HepG2 (cell line): ENCODE data around the gene FN1. TPM values are rescaled to one million over a fixed set of nuclear protein-coding genes. Genes with fewer than 3 reads are reported as not detected.

Experiments used
- ARNT2 ChIP-seq: sonication (generic); formaldehyde crosslinking; IDR thresholded peaks from 2 replicates; pipeline ENCODE4 v1.8.0; 2022; ENCODE audit warnings: mild to moderate bottlenecking, low read depth, missing genetic modification reagents, moderate library complexity
- CENPT ChIP-seq: sonication (generic); formaldehyde crosslinking; IDR thresholded peaks from 2 replicates; pipeline ENCODE4 v1.8.0; 2022; ENCODE audit warnings: low read depth, mild to moderate bottlenecking, moderate library complexity, missing genetic modification reagents
- ELF3 ChIP-seq: IDR thresholded peaks from 2 replicates; pipeline ENCODE4 v1.6.1; 2016; ENCODE audit warnings: missing genetic modification reagents, missing compliant biosample characterization
- FOSL1 ChIP-seq: sonication (generic); formaldehyde crosslinking; IDR thresholded peaks from 2 replicates; pipeline ENCODE4 v1.9.0; 2021; ENCODE audit warnings: missing genetic modification reagents, borderline replicate concordance
- GLI4 ChIP-seq: sonication (generic); formaldehyde crosslinking; IDR thresholded peaks from 2 replicates; pipeline ENCODE4 v1.5.1; 2020; ENCODE audit warnings: missing genetic modification reagents, mild to moderate bottlenecking, moderate library complexity, borderline replicate concordance
- HOXA9 ChIP-seq: sonication (generic); formaldehyde crosslinking; IDR thresholded peaks from 2 replicates; pipeline ENCODE4 v1.8.1; 2022; ENCODE audit warnings: missing genetic modification reagents, mild to moderate bottlenecking, moderate library complexity, borderline replicate concordance
- MED8 ChIP-seq: sonication (generic); formaldehyde crosslinking; IDR thresholded peaks from 2 replicates; pipeline ENCODE4 v1.8.1; 2023; ENCODE audit warnings: mild to moderate bottlenecking, missing genetic modification reagents; ENCODE audit not compliant: insufficient replicate concordance
- MEIS2 ChIP-seq: sonication (generic); formaldehyde crosslinking; IDR thresholded peaks from 2 replicates; pipeline ENCODE4 v1.9.0; 2021; ENCODE audit warnings: mild to moderate bottlenecking, missing genetic modification reagents
- REL ChIP-seq: sonication (generic); formaldehyde crosslinking; conservative IDR thresholded peaks from 2 replicates; pipeline ENCODE4 v1.8.0; 2022; ENCODE audit warnings: mild to moderate bottlenecking, missing genetic modification reagents, moderate library complexity
- TOPORS ChIP-seq: sonication (generic); formaldehyde crosslinking; IDR thresholded peaks from 2 replicates; pipeline ENCODE4 v1.8.0; 2023; ENCODE audit warnings: mild to moderate bottlenecking, missing genetic modification reagents
- ZFP41 ChIP-seq: sonication (generic); formaldehyde crosslinking; IDR thresholded peaks from 2 replicates; pipeline ENCODE4 v1.4.0; 2020; ENCODE audit warnings: mild to moderate bottlenecking, missing genetic modification reagents, borderline replicate concordance
- ZNF616 ChIP-seq: sonication (generic); formaldehyde crosslinking; IDR thresholded peaks from 2 replicates; pipeline ENCODE4 v1.5.0; 2020; ENCODE audit warnings: low read depth, mild to moderate bottlenecking, missing genetic modification reagents
- ZNF780A ChIP-seq: sonication (generic); formaldehyde crosslinking; IDR thresholded peaks from 2 replicates; pipeline ENCODE4 v1.8.0; 2022; ENCODE audit warnings: mild to moderate bottlenecking, missing genetic modification reagents, moderate library complexity
- polyA plus RNA-seq, 8 experiments: library from polyadenylated mRNA; depleted of rRNA in 3 of 8; stranded (reverse) in 7 of 8; unstranded in 1 of 8; fragments of >200 nt; fragmentation: Illumina TruSeq in 4 of 8; extraction: Trizol in 4 of 8; gene quantifications; 2 replicates each; pipeline versions ENCODE4 v1.2.1 to v1.2.3, GENCODE V29; 2011 to 2016; ENCODE audit warnings: low read depth in 4 of 8, missing spikeins in 1 of 8, mixed read lengths in 1 of 8; ENCODE audit not compliant: insufficient read depth in 1 of 8
- total RNA-seq, 5 experiments: library from RNA; depleted of rRNA; stranded (reverse); fragments of >200 nt; fragmentation: Illumina TruSeq; extraction: Trizol; gene quantifications; 2 replicates each; pipeline ENCODE4 v1.2.3, GENCODE V29; 2016; ENCODE audit warnings: low read depth in 1 of 5
- TF ChIP-seq, protein P1 (sequence below): sonication (generic); formaldehyde crosslinking; IDR thresholded peaks from 2 replicates; pipeline ENCODE4 v1.4.0; 2020; ENCODE audit warnings: mild to moderate bottlenecking, missing genetic modification reagents
- TF ChIP-seq, protein P2 (sequence below): sonication (generic); formaldehyde crosslinking; IDR thresholded peaks from 2 replicates; pipeline ENCODE4 v1.8.0; 2022; ENCODE audit warnings: missing genetic modification reagents, mild to moderate bottlenecking, moderate library complexity, borderline replicate concordance
- TF ChIP-seq, protein P3 (sequence below): sonication (generic); formaldehyde crosslinking; IDR thresholded peaks from 2 replicates; pipeline ENCODE4 v1.4.0; 2020; ENCODE audit warnings: missing genetic modification reagents, borderline replicate concordance

FN1 gene
- total and polyA plus RNA-seq, 2 of the 13 experiments (the other 11 are each of a cell fraction or from before 2014, with no cell fraction given), result 1,847 to 6,471 TPM

DNA sequence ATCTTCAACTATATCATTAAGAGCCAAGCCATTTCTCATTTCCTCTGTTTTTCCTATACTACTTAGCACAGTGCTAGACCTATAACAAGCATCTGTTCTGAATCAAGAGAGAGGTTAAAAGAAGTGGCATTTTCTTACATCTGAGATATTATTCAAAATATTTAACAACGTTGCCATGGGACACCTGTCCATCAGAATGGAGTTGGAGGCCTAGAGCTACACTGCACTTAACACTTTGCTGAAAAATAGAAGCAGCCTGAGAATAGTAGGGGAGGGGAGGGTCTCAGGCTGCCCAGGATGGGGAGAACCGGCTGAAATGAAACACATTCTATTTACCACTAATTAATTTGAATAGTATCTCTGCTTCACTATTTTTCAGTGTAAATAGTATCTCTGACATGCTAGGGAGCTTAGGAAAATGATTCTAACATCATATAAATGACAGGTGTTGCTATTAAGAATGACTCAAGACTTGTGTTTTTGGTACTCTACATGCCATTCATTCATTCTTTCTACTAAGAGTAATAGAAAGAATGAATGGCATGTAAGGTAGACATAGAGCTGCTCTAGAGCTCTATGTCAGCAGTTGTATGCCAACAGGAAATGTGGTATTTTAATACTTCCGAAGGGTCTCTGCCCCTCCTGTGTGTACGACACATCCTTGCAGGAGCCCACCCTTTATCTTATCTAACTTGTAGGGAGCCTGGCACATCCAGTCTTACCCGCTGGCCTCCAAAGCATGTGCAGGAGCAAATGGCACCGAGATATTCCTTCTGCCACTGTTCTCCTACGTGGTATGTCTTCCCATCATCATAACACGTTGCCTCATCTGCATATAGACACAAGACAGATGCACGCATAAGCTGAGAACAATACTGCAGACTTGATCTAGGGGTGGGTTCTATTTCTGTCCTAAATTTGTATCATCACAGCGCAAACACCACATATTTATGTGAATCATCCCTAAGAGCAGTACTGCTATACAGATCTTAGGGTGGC lies 71.4 kb downstream of the FN1 start (continued):
- TF ChIP-seq, protein P1, sequence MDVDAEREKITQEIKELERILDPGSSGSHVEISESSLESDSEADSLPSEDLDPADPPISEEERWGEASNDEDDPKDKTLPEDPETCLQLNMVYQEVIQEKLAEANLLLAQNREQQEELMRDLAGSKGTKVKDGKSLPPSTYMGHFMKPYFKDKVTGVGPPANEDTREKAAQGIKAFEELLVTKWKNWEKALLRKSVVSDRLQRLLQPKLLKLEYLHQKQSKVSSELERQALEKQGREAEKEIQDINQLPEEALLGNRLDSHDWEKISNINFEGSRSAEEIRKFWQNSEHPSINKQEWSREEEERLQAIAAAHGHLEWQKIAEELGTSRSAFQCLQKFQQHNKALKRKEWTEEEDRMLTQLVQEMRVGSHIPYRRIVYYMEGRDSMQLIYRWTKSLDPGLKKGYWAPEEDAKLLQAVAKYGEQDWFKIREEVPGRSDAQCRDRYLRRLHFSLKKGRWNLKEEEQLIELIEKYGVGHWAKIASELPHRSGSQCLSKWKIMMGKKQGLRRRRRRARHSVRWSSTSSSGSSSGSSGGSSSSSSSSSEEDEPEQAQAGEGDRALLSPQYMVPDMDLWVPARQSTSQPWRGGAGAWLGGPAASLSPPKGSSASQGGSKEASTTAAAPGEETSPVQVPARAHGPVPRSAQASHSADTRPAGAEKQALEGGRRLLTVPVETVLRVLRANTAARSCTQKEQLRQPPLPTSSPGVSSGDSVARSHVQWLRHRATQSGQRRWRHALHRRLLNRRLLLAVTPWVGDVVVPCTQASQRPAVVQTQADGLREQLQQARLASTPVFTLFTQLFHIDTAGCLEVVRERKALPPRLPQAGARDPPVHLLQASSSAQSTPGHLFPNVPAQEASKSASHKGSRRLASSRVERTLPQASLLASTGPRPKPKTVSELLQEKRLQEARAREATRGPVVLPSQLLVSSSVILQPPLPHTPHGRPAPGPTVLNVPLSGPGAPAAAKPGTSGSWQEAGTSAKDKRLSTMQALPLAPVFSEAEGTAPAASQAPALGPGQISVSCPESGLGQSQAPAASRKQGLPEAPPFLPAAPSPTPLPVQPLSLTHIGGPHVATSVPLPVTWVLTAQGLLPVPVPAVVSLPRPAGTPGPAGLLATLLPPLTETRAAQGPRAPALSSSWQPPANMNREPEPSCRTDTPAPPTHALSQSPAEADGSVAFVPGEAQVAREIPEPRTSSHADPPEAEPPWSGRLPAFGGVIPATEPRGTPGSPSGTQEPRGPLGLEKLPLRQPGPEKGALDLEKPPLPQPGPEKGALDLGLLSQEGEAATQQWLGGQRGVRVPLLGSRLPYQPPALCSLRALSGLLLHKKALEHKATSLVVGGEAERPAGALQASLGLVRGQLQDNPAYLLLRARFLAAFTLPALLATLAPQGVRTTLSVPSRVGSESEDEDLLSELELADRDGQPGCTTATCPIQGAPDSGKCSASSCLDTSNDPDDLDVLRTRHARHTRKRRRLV (CRISPR knock-in tag), result no peak
- TF ChIP-seq ZNF616 (CRISPR knock-in tag) (no peak), FOSL1 (CRISPR knock-in tag) (no peak), MEIS2 (no peak), TOPORS (peak; percentile 28; the same call in 1 of the 2 replicates), ZNF780A (CRISPR knock-in tag) (peak; percentile 32; the same call in 1 of the 2 replicates), CENPT (no peak), GLI4 (CRISPR knock-in tag) (no peak), MED8 (CRISPR knock-in tag) (no peak), REL (peak; percentile 31; the same call in 1 of the 2 replicates), ARNT2 (CRISPR knock-in tag) (0 out of 2 replicates have a peak, but pooled peaks have one; percentile 41), ELF3 (CRISPR knock-in tag) (no peak), HOXA9 (CRISPR knock-in tag) (no peak), ZFP41 (CRISPR knock-in tag) (no peak)
- TF ChIP-seq, protein P2, sequence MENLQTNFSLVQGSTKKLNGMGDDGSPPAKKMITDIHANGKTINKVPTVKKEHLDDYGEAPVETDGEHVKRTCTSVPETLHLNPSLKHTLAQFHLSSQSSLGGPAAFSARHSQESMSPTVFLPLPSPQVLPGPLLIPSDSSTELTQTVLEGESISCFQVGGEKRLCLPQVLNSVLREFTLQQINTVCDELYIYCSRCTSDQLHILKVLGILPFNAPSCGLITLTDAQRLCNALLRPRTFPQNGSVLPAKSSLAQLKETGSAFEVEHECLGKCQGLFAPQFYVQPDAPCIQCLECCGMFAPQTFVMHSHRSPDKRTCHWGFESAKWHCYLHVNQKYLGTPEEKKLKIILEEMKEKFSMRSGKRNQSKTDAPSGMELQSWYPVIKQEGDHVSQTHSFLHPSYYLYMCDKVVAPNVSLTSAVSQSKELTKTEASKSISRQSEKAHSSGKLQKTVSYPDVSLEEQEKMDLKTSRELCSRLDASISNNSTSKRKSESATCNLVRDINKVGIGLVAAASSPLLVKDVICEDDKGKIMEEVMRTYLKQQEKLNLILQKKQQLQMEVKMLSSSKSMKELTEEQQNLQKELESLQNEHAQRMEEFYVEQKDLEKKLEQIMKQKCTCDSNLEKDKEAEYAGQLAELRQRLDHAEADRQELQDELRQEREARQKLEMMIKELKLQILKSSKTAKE (CRISPR knock-in tag), result 0 out of 2 replicates have a peak, but pooled peaks have one; percentile 37
- TF ChIP-seq, protein P3, sequence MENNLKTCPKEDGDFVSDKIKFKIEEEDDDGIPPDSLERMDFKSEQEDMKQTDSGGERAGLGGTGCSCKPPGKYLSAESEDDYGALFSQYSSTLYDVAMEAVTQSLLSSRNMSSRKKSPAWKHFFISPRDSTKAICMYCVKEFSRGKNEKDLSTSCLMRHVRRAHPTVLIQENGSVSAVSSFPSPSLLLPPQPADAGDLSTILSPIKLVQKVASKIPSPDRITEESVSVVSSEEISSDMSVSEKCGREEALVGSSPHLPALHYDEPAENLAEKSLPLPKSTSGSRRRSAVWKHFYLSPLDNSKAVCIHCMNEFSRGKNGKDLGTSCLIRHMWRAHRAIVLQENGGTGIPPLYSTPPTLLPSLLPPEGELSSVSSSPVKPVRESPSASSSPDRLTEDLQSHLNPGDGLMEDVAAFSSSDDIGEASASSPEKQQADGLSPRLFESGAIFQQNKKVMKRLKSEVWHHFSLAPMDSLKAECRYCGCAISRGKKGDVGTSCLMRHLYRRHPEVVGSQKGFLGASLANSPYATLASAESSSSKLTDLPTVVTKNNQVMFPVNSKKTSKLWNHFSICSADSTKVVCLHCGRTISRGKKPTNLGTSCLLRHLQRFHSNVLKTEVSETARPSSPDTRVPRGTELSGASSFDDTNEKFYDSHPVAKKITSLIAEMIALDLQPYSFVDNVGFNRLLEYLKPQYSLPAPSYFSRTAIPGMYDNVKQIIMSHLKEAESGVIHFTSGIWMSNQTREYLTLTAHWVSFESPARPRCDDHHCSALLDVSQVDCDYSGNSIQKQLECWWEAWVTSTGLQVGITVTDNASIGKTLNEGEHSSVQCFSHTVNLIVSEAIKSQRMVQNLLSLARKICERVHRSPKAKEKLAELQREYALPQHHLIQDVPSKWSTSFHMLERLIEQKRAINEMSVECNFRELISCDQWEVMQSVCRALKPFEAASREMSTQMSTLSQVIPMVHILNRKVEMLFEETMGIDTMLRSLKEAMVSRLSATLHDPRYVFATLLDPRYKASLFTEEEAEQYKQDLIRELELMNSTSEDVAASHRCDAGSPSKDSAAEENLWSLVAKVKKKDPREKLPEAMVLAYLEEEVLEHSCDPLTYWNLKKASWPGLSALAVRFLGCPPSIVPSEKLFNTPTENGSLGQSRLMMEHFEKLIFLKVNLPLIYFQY (CRISPR knock-in tag), result no peak
